ENCODE results near the gene TAF13. TPM values are rescaled to one million over a fixed set of nuclear protein-coding genes. Genes with fewer than 3 reads are reported as not detected.

TAF13 gene
- total RNA-seq, 1 experiment from 2014 or later: 27.3 TPM

DNA sequence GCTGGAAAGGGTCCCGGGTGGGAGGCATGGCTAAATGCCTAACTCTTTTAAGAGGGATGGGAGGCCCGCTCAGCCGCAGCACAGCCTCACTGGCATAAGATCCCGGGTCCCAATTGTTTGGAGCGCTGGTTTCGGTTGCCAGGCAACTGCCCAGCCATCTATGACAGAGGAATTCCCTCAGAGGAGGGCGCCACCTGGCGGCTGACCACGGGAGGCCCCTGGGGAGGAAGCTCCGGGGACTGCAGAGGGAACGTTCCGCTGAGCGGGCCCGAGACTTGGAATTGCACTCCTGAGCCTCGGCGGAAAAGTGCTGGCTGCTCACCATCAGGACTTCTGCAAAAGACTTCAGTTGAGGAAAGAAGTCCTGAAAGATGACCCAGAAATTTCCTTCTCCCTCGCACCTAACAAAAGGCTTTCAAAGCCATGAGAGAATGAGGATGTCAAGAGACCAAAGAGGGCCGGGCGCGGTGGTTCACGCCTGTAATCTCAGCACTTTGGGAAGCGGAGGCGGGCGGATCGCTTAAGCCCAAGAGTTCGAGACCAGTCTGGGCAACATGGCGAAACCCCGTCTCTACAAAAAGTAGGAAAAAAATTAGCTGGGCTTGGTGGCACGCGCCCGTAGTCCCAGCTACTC is 37.0 kb upstream of the TAF13 start:
- intact Hi-C loops (cut with micrococcal nuclease): loop anchor here (1.0 to 5.0 kb wide), 3 partner anchors 150 to 600 kb away; partner anchors contain the start of gene CLCC1
- Histone ChIP-seq H3K9me3 (ENCODE audit: control insufficient read depth in 1 of 2, insufficient read depth in 1 of 2, low read depth in 1 of 2, low read length in 2 of 2) (no peaks in the 10 kb centered on the region), H3K27me3 (ENCODE audit: insufficient read depth, low read length) (no peaks in the 10 kb centered on the region), H3K9ac (ENCODE audit: low read length) (no peak overlapping the region), H3K36me3 (ENCODE audit: control insufficient read depth in 1 of 2, insufficient read depth in 2 of 2, low read length in 2 of 2) (no peaks in the 10 kb centered on the region), H3K27ac (ENCODE audit: low read depth, low read length) (no peak overlapping the region), H2AFZ (ENCODE audit: low read depth, low read length, poor library complexity, severe bottlenecking) (peak overlapping the region; percentile 97), H3K4me2 (ENCODE audit: low read length) (peak overlapping the region; percentile 50), H3K4me1 (ENCODE audit: control insufficient read depth in 1 of 2, insufficient read depth in 2 of 2, low read length in 2 of 2) (peaks cover 3 to 16% of the 10 kb centered on the region in 2 experiments; a peak in 3 of 4 replicates), H3K79me2 (ENCODE audit: insufficient read depth, low read length) (no peaks in the 10 kb centered on the region), H3K9me2 (ENCODE audit: insufficient read depth) (no peaks in the 10 kb centered on the region), H4K20me1 (ENCODE audit: insufficient read depth) (no peaks in the 10 kb centered on the region), H3K4me3 (replicated peaks in 1 of 2; ENCODE audit: low read depth in 1 of 2, low read length in 2 of 2) (no peak overlapping the region)
- BruUV-seq (replicated peaks): no TSS peak
- ChIA-PET POLR2A (interaction anchor here (1.0 to 3.1 kb wide), 3 partner anchors 10 to 71 kb away, joined by 3 to 21 read pairs (median 4); partner anchors contain the start of gene WDR47), RAD21 (ENCODE audit: low non-redundant PET in 1 of 2, low total read pairs in 2 of 2, uncharacterized antibody in 2 of 2, unreplicated experiment in 2 of 2) (no interaction called here), CTCF (interaction anchor here (0.6 to 2.7 kb wide), 26 partner anchors 8 to 1331 kb away, joined by 3 to 18 read pairs (median 3); partner anchors contain the start of genes EEIG2, GPSM2, PRPF38B and TMEM167B)
- ATAC-seq (peak; percentile 97), DNase-seq (ENCODE audit: low read depth, low spot score) (peak; percentile 80)
- TF ChIP-seq SIN3A (IDR thresholded peaks at IDR 0.05; ENCODE audit: low read depth): no peak
- peak; percentile 55 for TF ChIP-seq YY1 (IDR thresholded peaks at IDR 0.05; ENCODE audit: extremely low read depth, insufficient replicate concordance, low read depth, low read length)
- TF ChIP-seq MAX (IDR thresholded peaks at IDR 0.05): no peak
- no peak for TF ChIP-seq POLR2AphosphoS5 (IDR thresholded peaks at IDR 0.05; ENCODE audit: low read depth, low read length)
- peak; percentile 82 for TF ChIP-seq RAD21 (IDR thresholded peaks at IDR 0.05; ENCODE audit: low read depth)
- TF ChIP-seq ZNF274 (IDR thresholded peaks at IDR 0.05; ENCODE audit: low read depth, low read length): no peak
- no peak for TF ChIP-seq TCF7L2 (IDR thresholded peaks at IDR 0.05; ENCODE audit: borderline replicate concordance, extremely low read depth, insufficient read depth, insufficient read length)
- TF ChIP-seq FOSL1 (IDR thresholded peaks at IDR 0.05; ENCODE audit: low read depth): no peak
- TF ChIP-seq CTCF (IDR thresholded peaks at IDR 0.05 in 2 of 3, conservative IDR thresholded peaks at IDR 0.05 in 1 of 3; ENCODE audit: borderline replicate concordance in 1 of 3, insufficient read depth in 1 of 3, low read depth in 2 of 3, low read length in 2 of 3): peak; percentile 79 to 96 (median 96)
- TF ChIP-seq EZH2 (IDR thresholded peaks at IDR 0.05): no peak
- TF ChIP-seq, protein P1, sequence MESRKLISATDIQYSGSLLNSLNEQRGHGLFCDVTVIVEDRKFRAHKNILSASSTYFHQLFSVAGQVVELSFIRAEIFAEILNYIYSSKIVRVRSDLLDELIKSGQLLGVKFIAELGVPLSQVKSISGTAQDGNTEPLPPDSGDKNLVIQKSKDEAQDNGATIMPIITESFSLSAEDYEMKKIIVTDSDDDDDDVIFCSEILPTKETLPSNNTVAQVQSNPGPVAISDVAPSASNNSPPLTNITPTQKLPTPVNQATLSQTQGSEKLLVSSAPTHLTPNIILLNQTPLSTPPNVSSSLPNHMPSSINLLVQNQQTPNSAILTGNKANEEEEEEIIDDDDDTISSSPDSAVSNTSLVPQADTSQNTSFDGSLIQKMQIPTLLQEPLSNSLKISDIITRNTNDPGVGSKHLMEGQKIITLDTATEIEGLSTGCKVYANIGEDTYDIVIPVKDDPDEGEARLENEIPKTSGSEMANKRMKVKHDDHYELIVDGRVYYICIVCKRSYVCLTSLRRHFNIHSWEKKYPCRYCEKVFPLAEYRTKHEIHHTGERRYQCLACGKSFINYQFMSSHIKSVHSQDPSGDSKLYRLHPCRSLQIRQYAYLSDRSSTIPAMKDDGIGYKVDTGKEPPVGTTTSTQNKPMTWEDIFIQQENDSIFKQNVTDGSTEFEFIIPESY (IDR thresholded peaks at IDR 0.05; ENCODE audit: extremely low read depth, insufficient replicate concordance, low read length): no peak
- TF ChIP-seq ZFX (IDR thresholded peaks at IDR 0.05): no peak
- no peak for TF ChIP-seq SP1 (IDR thresholded peaks at IDR 0.05; ENCODE audit: low read depth)
